Measurements from ENCODE around the gene MICAL3.

- TF ChIP-seq CTCF (IDR thresholded peaks at IDR 0.05; ENCODE audit: low read depth, low read length) (no peak), EZH2phosphoT487 (IDR thresholded peaks at IDR 0.05; ENCODE audit: low read depth) (no peak)
Observed at GRCh38 chr22:17875631-17876030, 148.7 kb downstream of the MICAL3 start.

All from OCI-LY3 (cell line).